ENCODE data around the gene CDCP2. TPM values are rescaled to one million over a fixed set of nuclear protein-coding genes. Genes with fewer than 3 reads are reported as not detected.
"Not testable (repeated sequence)": the region's sequence is repeated elsewhere in the genome, so short reads cannot be mapped to it uniquely, and the experiment has no call there.

The CDCP2 gene
- total RNA-seq, 1 donor from 2014 or later: not detected

- Mint-ChIP-seq H3K4me1 (ENCODE audit: low read depth, unreplicated experiment) (peaks cover 1% of the 10 kb centered on the region), H3K9me3 (ENCODE audit: unreplicated experiment) (peaks cover 2% of the 10 kb centered on the region), H3K4me3 (ENCODE audit: unreplicated experiment) (no peak overlapping the region), H3K27ac (ENCODE audit: unreplicated experiment) (no peak overlapping the region), H3K27me3 (ENCODE audit: unreplicated experiment) (no peaks in the 10 kb centered on the region), H3K36me3 (ENCODE audit: unreplicated experiment) (no peaks in the 10 kb centered on the region)
- no peak for DNase-seq
- TF ChIP-seq CTCF (IDR thresholded peaks at IDR 0.05; ENCODE audit: partially characterized antibody, unreplicated experiment): no peak
Measured at GRCh38 chr1:54169068-54169467, 16.3 kb upstream of the CDCP2 start.

GRCh38 chr1:54168206-54168965 is 15.6 kb upstream of the CDCP2 start:
- Mint-ChIP-seq H3K9me3 (ENCODE audit: unreplicated experiment) (peaks cover 2% of the 10 kb centered on the region), H3K4me1 (ENCODE audit: low read depth, unreplicated experiment) (peaks cover 3% of the 10 kb centered on the region), H3K4me3 (ENCODE audit: unreplicated experiment) (no peak overlapping the region), H3K27me3 (ENCODE audit: unreplicated experiment) (peaks cover 2% of the 10 kb centered on the region), H3K27ac (ENCODE audit: unreplicated experiment) (no peak overlapping the region), H3K36me3 (ENCODE audit: unreplicated experiment) (no peaks in the 10 kb centered on the region)
- DNase-seq: no peak
- no peak for TF ChIP-seq CTCF (IDR thresholded peaks at IDR 0.05; ENCODE audit: partially characterized antibody, unreplicated experiment)

GRCh38 chr1:54167422-54168139 is 14.8 kb upstream of the CDCP2 start:
- H3K4me3 Mint-ChIP-seq (ENCODE audit: unreplicated experiment): no peak overlapping the region
- no peaks in the 10 kb centered on the region for H3K36me3 Mint-ChIP-seq (ENCODE audit: unreplicated experiment)
- DNase-seq: no peak
- H3K27ac Mint-ChIP-seq (ENCODE audit: unreplicated experiment): no peak overlapping the region
- peaks cover 1% of the 10 kb centered on the region for H3K9me3 Mint-ChIP-seq (ENCODE audit: unreplicated experiment)
- H3K27me3 Mint-ChIP-seq (ENCODE audit: unreplicated experiment): peaks cover 2% of the 10 kb centered on the region
- TF ChIP-seq CTCF (IDR thresholded peaks at IDR 0.05; ENCODE audit: partially characterized antibody, unreplicated experiment): no peak
- H3K4me1 Mint-ChIP-seq (ENCODE audit: low read depth, unreplicated experiment): peaks cover 4% of the 10 kb centered on the region

GRCh38 chr1:54166357-54166756 is 13.6 kb upstream of the CDCP2 start:
- not testable (repeated sequence) for H3K27me3 Mint-ChIP-seq (ENCODE audit: unreplicated experiment); DNase-seq; H3K36me3 Mint-ChIP-seq (ENCODE audit: unreplicated experiment); H3K4me1 Mint-ChIP-seq (ENCODE audit: low read depth, unreplicated experiment); H3K27ac Mint-ChIP-seq (ENCODE audit: unreplicated experiment); H3K9me3 Mint-ChIP-seq (ENCODE audit: unreplicated experiment); H3K4me3 Mint-ChIP-seq (ENCODE audit: unreplicated experiment)

- H3K9me3 Mint-ChIP-seq (ENCODE audit: unreplicated experiment): peaks cover 2% of the 10 kb centered on the region
- peaks cover 2% of the 10 kb centered on the region for H3K27me3 Mint-ChIP-seq (ENCODE audit: unreplicated experiment)
- no peaks in the 10 kb centered on the region for H3K36me3 Mint-ChIP-seq (ENCODE audit: unreplicated experiment)
- DNase-seq: no peak
- H3K27ac Mint-ChIP-seq (ENCODE audit: unreplicated experiment): no peak overlapping the region
- no peak overlapping the region for H3K4me3 Mint-ChIP-seq (ENCODE audit: unreplicated experiment)
- TF ChIP-seq CTCF (IDR thresholded peaks at IDR 0.05; ENCODE audit: partially characterized antibody, unreplicated experiment): no peak
- peaks cover 7% of the 10 kb centered on the region for H3K4me1 Mint-ChIP-seq (ENCODE audit: low read depth, unreplicated experiment)
Measured at GRCh38 chr1:54165146-54165545, 12.3 kb upstream of the CDCP2 start.

Data from glutamatergic neuron (in vitro differentiated cells).